Measurements from ENCODE around the gene RAD9B.

DNA sequence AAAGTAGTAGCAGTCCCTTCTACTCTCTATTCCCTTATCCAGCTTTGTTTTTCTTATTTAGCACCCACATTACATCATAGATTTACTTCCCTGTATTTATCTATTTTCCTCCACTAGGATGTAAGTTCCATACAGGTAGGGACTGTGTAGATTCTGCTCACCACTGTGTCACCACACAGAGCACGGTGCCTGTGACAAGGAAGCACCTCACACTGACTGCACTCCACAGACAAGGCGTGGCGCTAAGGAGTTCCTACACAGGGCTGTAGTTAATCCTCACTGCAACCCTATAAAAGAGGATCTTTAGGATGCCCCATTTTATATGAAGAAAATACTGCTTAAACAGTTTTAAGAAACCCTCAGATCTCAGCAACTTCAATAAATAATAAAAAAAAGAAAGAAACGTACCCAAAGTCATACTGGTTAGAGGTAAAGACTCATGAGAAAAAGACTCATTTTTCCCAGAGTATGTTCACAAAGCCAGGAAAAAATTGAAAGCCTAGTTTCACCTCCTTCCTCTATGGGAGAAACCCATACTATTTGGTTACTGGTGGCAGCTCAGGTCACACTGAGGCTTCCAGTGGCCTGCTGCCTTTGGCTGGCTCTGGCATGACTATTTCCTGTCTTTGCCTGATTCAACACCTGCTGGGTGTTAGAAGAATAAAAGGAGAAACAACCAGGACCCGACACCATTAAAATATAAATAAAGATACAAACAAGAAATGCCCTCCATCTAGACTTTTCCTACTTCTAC lies 36.9 kb downstream of the RAD9B start:
- TF ChIP-seq, protein P1, sequence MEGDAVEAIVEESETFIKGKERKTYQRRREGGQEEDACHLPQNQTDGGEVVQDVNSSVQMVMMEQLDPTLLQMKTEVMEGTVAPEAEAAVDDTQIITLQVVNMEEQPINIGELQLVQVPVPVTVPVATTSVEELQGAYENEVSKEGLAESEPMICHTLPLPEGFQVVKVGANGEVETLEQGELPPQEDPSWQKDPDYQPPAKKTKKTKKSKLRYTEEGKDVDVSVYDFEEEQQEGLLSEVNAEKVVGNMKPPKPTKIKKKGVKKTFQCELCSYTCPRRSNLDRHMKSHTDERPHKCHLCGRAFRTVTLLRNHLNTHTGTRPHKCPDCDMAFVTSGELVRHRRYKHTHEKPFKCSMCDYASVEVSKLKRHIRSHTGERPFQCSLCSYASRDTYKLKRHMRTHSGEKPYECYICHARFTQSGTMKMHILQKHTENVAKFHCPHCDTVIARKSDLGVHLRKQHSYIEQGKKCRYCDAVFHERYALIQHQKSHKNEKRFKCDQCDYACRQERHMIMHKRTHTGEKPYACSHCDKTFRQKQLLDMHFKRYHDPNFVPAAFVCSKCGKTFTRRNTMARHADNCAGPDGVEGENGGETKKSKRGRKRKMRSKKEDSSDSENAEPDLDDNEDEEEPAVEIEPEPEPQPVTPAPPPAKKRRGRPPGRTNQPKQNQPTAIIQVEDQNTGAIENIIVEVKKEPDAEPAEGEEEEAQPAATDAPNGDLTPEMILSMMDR (IDR thresholded peaks at IDR 0.05) = no peak
- TF ChIP-seq POLR2AphosphoS5 (IDR thresholded peaks at IDR 0.05) = no peak

Measured in prostate gland (tissue), 2 donors.